Right forelimb (tissue), 1 donor: Measurements from ENCODE around the gene FOXO3.
"Not testable (repeated sequence)": the region's sequence is repeated elsewhere in the genome, so short reads cannot be mapped to it uniquely, and the experiment has no call there.

Experiments used
- DNase-seq: peaks from one replicate; pipeline ENCODE4 v3.0.0-alpha.2; 2018

Gene FOXO3

GRCh38 chr6:108635505-108636226 lies 74.9 kb downstream of the FOXO3 start:
- DNase-seq: no peak

GRCh38 chr6:108637963-108638362 lies 77.2 kb downstream of the FOXO3 start:
- no peak for DNase-seq

- no peak for DNase-seq
These were observed 78.3 kb downstream of the FOXO3 start for GRCh38 chr6:108638993-108639392.

GRCh38 chr6:108640104-108640503 lies 79.4 kb downstream of the FOXO3 start:
- no peak for DNase-seq

- no peak for DNase-seq
These were observed 82.5 kb downstream of the FOXO3 start for GRCh38 chr6:108643184-108643583.

GRCh38 chr6:108644252-108644651 lies 83.5 kb downstream of the FOXO3 start:
- DNase-seq: no peak

- DNase-seq: no peak
These were observed 87.5 kb downstream of the FOXO3 start for GRCh38 chr6:108648191-108648590.

- DNase-seq: no peak
These were observed 89.6 kb downstream of the FOXO3 start for GRCh38 chr6:108650325-108650724.

- DNase-seq: no peak
These were observed 90.1 kb downstream of the FOXO3 start for GRCh38 chr6:108650781-108651180.

GRCh38 chr6:108651340-108652227 lies 90.9 kb downstream of the FOXO3 start:
- DNase-seq: peak; percentile 69

GRCh38 chr6:108652375-108652774 lies 91.7 kb downstream of the FOXO3 start:
- DNase-seq: no peak

GRCh38 chr6:108653949-108654348 lies 93.2 kb downstream of the FOXO3 start:
- peak; percentile 62 for DNase-seq

- no peak for DNase-seq
These were observed 93.9 kb downstream of the FOXO3 start for GRCh38 chr6:108654465-108655106.

GRCh38 chr6:108655806-108656651 lies 95.3 kb downstream of the FOXO3 start:
- peak; percentile 77 for DNase-seq

GRCh38 chr6:108656836-108657235 lies 96.1 kb downstream of the FOXO3 start:
- no peak for DNase-seq

GRCh38 chr6:108658174-108658573 lies 97.5 kb downstream of the FOXO3 start:
- DNase-seq: no peak

GRCh38 chr6:108658785-108659184 lies 98.1 kb downstream of the FOXO3 start:
- DNase-seq: not testable (repeated sequence)

GRCh38 chr6:108660251-108660650 lies 99.5 kb downstream of the FOXO3 start:
- DNase-seq: no peak

GRCh38 chr6:108661430-108661829 lies 100.7 kb downstream of the FOXO3 start:
- no peak for DNase-seq

- DNase-seq: no peak
These were observed 101.3 kb downstream of the FOXO3 start for GRCh38 chr6:108661982-108662381.

GRCh38 chr6:108662702-108663101 lies 102.0 kb downstream of the FOXO3 start:
- DNase-seq: no peak

GRCh38 chr6:108663494-108664064 lies 102.9 kb downstream of the FOXO3 start:
- DNase-seq: not testable (repeated sequence)
